ENCODE measurements around the gene CCDC197.

DNA sequence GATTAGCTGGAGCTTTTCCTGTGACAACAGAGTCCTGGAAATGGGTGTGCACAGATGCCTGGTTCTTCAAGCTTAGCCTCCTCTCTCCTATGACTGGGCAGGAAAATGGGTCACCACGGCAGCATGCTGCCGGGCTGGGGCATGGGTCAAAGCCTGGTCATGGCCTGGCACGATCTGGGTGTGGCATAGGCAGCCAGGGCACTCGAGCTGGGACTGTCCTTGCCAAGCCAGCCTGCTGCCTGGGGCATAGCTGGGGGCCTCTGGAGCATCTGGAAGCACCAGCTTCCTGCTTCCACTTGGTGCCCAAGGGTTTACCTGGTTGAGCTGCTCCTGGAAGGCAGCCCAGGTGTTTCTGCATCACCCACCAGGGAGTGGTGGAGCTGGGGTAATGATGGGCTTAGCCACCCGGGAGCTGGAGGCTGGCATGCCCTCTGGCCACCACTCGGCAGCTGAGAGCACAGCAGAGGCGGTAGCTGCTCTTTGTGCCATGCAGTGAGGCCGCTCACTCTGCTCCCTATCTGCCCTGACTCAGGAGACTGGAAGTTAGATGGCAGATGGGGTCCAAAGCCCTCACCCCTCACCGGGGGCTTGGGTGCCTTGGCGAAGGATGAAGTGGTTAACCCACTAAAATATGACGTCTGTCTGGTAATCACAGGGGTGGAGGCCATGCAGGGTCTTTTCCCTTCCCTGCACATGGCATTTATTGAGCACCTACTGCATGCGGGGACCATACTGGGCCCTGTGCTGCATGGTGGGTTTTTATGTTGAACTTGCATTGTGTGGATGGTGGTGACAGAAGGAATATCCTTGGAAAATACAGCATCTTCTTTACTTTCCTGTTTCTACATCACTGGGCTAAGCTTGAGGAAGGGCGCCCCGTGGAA, 30.7 kb downstream of the CCDC197 start:
- TF ChIP-seq, protein P1, sequence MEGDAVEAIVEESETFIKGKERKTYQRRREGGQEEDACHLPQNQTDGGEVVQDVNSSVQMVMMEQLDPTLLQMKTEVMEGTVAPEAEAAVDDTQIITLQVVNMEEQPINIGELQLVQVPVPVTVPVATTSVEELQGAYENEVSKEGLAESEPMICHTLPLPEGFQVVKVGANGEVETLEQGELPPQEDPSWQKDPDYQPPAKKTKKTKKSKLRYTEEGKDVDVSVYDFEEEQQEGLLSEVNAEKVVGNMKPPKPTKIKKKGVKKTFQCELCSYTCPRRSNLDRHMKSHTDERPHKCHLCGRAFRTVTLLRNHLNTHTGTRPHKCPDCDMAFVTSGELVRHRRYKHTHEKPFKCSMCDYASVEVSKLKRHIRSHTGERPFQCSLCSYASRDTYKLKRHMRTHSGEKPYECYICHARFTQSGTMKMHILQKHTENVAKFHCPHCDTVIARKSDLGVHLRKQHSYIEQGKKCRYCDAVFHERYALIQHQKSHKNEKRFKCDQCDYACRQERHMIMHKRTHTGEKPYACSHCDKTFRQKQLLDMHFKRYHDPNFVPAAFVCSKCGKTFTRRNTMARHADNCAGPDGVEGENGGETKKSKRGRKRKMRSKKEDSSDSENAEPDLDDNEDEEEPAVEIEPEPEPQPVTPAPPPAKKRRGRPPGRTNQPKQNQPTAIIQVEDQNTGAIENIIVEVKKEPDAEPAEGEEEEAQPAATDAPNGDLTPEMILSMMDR (IDR thresholded peaks at IDR 0.05) = no peak
- TF ChIP-seq POLR2A (IDR thresholded peaks at IDR 0.05) = no peak

Measured in uterus (tissue), 2 donors.